ENCODE results near the gene C16orf96.

Gene C16orf96

DNA sequence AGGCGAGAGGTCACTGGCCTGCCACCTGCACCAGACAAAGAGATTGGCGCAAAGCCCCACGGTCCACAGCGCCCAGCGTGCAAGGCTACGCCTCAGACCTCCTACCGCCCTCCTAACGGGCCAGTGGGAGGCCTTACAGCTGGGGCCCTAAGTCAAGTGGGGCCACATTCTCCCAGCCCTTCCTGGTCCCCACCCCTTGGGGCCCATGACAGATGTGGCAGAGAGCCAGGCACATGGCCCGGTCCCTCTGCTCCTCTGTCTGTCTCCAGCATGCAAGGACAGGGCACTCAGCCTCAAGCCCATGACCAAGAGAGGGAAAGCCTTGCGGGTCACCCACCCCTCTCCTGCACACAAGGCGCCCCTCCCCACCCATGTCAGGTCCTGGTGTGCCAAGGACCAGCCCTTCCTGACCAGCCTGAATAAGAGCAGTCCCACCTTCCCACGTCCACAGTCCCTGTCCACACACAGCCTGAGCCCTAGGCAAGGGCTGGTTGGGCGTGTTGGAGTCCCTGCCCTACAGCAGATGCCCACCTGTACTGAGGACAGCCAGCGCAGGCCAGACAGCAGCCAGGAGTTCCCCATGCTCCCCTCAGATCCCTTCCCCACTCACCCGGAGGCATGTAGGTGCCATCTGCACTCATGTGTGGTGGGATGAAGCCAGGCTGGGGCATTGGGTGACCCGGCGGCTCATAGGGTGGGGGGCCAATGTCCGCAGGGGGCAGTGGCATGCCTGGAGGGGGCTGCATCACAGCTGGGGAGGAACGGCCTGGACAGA lies 42.9 kb upstream of the C16orf96 start:
- DNase-seq (ENCODE audit: low spot score): no peak
- H3K4me1 ChIP-seq (ENCODE audit: insufficient read depth, poor library complexity, severe bottlenecking): no peaks in the 10 kb centered on the region
- TF ChIP-seq, protein P1, sequence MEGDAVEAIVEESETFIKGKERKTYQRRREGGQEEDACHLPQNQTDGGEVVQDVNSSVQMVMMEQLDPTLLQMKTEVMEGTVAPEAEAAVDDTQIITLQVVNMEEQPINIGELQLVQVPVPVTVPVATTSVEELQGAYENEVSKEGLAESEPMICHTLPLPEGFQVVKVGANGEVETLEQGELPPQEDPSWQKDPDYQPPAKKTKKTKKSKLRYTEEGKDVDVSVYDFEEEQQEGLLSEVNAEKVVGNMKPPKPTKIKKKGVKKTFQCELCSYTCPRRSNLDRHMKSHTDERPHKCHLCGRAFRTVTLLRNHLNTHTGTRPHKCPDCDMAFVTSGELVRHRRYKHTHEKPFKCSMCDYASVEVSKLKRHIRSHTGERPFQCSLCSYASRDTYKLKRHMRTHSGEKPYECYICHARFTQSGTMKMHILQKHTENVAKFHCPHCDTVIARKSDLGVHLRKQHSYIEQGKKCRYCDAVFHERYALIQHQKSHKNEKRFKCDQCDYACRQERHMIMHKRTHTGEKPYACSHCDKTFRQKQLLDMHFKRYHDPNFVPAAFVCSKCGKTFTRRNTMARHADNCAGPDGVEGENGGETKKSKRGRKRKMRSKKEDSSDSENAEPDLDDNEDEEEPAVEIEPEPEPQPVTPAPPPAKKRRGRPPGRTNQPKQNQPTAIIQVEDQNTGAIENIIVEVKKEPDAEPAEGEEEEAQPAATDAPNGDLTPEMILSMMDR (IDR thresholded peaks at IDR 0.05; ENCODE audit: poor library complexity, severe bottlenecking): no peak
- no peak overlapping the region for H3K27ac ChIP-seq (ENCODE audit: poor library complexity, severe bottlenecking)
- peaks cover 36% of the 10 kb centered on the region for H3K36me3 ChIP-seq (ENCODE audit: low read depth)
- no peak overlapping the region for H3K4me3 ChIP-seq (ENCODE audit: severe bottlenecking)
- ATAC-seq (ENCODE audit: low read depth): no peak
- H3K9me3 ChIP-seq (ENCODE audit: severe bottlenecking): no peaks in the 10 kb centered on the region
- no peaks in the 10 kb centered on the region for H3K27me3 ChIP-seq (ENCODE audit: insufficient read depth, poor library complexity, severe bottlenecking)

DNA sequence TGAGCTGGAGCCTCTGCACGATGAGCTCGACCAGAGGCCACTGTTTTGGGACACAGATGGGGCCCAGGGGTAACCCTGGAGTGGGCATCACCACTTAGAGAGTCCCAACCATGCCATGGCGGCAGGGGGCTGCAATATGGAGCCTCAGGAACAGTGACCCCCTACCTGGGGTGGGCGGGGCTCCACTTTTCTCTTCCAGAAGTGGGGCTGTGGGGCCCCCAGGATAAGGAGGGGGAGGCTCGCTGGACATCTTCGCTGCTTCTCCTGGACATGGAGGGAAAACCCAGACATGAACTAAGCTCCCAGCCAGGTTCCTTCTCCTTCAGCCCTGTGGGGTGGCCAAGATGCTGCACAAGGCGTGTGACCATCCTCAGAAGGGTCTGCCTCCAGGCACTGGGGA lies 42.3 kb upstream of the C16orf96 start:
- DNase-seq (ENCODE audit: low spot score): no peak
- Histone ChIP-seq H3K9me3 (ENCODE audit: severe bottlenecking) (no peaks in the 10 kb centered on the region), H3K4me1 (ENCODE audit: insufficient read depth, poor library complexity, severe bottlenecking) (no peaks in the 10 kb centered on the region), H3K36me3 (ENCODE audit: low read depth) (peaks cover 33% of the 10 kb centered on the region), H3K27ac (ENCODE audit: poor library complexity, severe bottlenecking) (no peak overlapping the region), H3K4me3 (ENCODE audit: severe bottlenecking) (no peak overlapping the region), H3K27me3 (ENCODE audit: insufficient read depth, poor library complexity, severe bottlenecking) (no peaks in the 10 kb centered on the region)
- TF ChIP-seq, protein P1 (IDR thresholded peaks at IDR 0.05; ENCODE audit: poor library complexity, severe bottlenecking): no peak
- no peak for ATAC-seq (ENCODE audit: low read depth)

DNA sequence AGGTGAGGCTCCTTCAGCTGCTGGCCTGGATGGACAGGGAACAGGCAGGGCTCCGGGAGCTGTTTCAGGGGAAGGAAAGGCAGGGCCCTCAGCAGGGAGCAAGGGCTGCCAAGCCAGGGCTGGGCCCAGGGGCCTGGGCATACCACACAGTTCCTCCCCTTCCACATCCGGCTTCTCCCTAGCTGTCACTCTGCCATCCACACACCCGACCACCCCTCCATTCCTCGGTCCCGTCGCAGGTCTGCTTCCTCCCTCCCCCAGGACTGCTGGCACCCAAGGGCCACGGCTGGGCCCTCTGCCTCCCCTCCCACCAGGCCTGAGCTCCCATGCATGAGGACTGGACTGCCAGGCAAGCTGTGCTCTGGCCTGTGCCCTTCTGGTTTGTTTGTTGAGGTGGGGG lies 41.5 kb upstream of the C16orf96 start:
- TF ChIP-seq, protein P1 (IDR thresholded peaks at IDR 0.05; ENCODE audit: poor library complexity, severe bottlenecking): no peak
- H3K4me3 ChIP-seq (ENCODE audit: severe bottlenecking): no peak overlapping the region
- H3K27me3 ChIP-seq (ENCODE audit: insufficient read depth, poor library complexity, severe bottlenecking): no peaks in the 10 kb centered on the region
- no peak overlapping the region for H3K27ac ChIP-seq (ENCODE audit: poor library complexity, severe bottlenecking)
- H3K9me3 ChIP-seq (ENCODE audit: severe bottlenecking): no peaks in the 10 kb centered on the region
- ATAC-seq (ENCODE audit: low read depth) (no peak), DNase-seq (ENCODE audit: low spot score) (no peak)
- peaks cover 31% of the 10 kb centered on the region for H3K36me3 ChIP-seq (ENCODE audit: low read depth)
- no peaks in the 10 kb centered on the region for H3K4me1 ChIP-seq (ENCODE audit: insufficient read depth, poor library complexity, severe bottlenecking)

DNA sequence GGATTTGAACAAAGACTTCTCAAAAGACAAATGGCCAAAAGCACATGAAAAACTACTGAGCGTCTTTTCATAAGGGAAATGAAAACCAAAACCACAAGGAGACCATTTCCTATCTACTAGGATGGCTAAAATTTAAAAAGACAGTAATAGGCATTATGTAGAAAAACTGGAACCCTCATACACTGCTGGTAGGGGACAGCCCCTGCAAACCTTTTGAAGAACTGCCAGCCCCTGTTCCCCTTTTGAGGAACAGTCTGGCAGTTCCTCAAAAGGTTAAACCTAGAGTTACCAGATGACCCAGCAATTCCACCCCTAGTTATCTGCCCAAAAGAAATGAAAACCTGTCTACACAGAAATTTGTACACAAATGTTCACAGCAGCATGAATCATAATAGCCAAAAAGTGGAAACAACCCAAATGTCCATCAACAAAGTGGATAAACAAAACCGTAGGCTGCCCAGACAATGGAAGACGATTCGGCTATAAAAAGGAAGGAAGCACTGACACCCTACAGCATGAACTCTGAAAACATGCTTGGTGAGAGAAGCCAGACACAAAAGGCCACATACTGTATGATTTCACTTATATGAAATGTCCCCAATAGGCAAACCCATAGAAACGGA lies 40.4 kb upstream of the C16orf96 start:
- Histone ChIP-seq H3K4me3 (ENCODE audit: severe bottlenecking) (no peak overlapping the region), H3K36me3 (ENCODE audit: low read depth) (peaks cover 20% of the 10 kb centered on the region), H3K4me1 (ENCODE audit: insufficient read depth, poor library complexity, severe bottlenecking) (no peaks in the 10 kb centered on the region), H3K9me3 (ENCODE audit: severe bottlenecking) (no peaks in the 10 kb centered on the region), H3K27ac (ENCODE audit: poor library complexity, severe bottlenecking) (no peak overlapping the region), H3K27me3 (ENCODE audit: insufficient read depth, poor library complexity, severe bottlenecking) (no peaks in the 10 kb centered on the region)
- TF ChIP-seq, protein P1 (IDR thresholded peaks at IDR 0.05; ENCODE audit: poor library complexity, severe bottlenecking): no peak
- DNase-seq (ENCODE audit: low spot score): no peak
- no peak for ATAC-seq (ENCODE audit: low read depth)
